HepG2 (cell line): ENCODE results near the gene HINT2. TPM values are rescaled to one million over a fixed set of nuclear protein-coding genes. Genes with fewer than 3 reads are reported as not detected.

Experiments
- ATAC-seq: fragments of 200-7000 bp; cut with Tn5 transposase; 3 replicates; pipeline ENCODE4 v1.9.1; 2020; ENCODE audit warnings: mild to moderate bottlenecking, moderate library complexity
- BruUV-seq: library from RNA; stranded (reverse); fragments of 400-500 nt; replicated peaks from 2 replicates; lab custom pipeline; 2021; lab: Mats Ljungman, UMichigan
- CTCF ChIA-PET: fragments of 300-600 bp; formaldehyde crosslinking; extraction: SDS; loops from one replicate; lab custom pipeline; 2021; ENCODE audit warnings: low total read pairs, inconsistent platforms, low intra/inter-chr PET ratio; lab: Yijun Ruan, JAX
- POLR2A ChIA-PET: fragments of 350-600 bp; sonication (Branson Sonifier 250); formaldehyde crosslinking; loops from one replicate; lab custom pipeline; 2020; ENCODE audit warnings: antibody characterized with exemption, inconsistent platforms; lab: Yijun Ruan, JAX
- DNase-seq: peaks from one replicate; pipeline ENCODE4 v3.0.0-alpha.2; 2015; ENCODE audit warnings: low spot score
- FAIRE-seq: peaks from 3 replicates; lab custom pipeline; 2011; peaks lifted over from hg19 to GRCh38; lab: Jason Lieb, UNC
- H2AFZ ChIP-seq: one replicate; pipeline ENCODE4 v1.6.1; 2011; ENCODE audit warnings: low read length, inconsistent platforms
- H3K27ac ChIP-seq: fragments of 300-600 bp; 3 replicates; pipeline ENCODE4 v1.8.0; 2011; ENCODE audit warnings: mixed run types, mild to moderate bottlenecking, mixed read lengths, low read length, inconsistent platforms; ENCODE audit not compliant: insufficient read depth; ENCODE audit errors: extremely low read length
- H3K27me3 ChIP-seq, 2 experiments: fragments of 200-600 bp in 1 of 2; 2 replicates in 1 of 2; 3 replicates in 1 of 2; pipeline versions ENCODE4 v1.6.0 to v1.8.0; 2011; ENCODE audit warnings: low read length in 2 of 2, mild to moderate bottlenecking in 2 of 2, moderate library complexity in 2 of 2, inconsistent platforms in 1 of 2; ENCODE audit not compliant: insufficient read depth in 2 of 2, control insufficient read depth in 1 of 2
- H3K36me3 ChIP-seq, 2 experiments: fragments of 200-600 bp in 1 of 2; replicated peaks in 1 of 2; 2 replicates in 1 of 2; 3 replicates in 1 of 2; pipeline versions ENCODE4 v1.5.1 to v1.8.0; 2011; ENCODE audit warnings: low read length in 2 of 2, inconsistent platforms in 1 of 2; ENCODE audit not compliant: insufficient read depth in 2 of 2, control insufficient read depth in 1 of 2
- H3K4me1 ChIP-seq: 2 replicates; pipeline ENCODE4 v1.5.1; 2012; ENCODE audit warnings: low read length, inconsistent platforms; ENCODE audit not compliant: insufficient read depth
- H3K4me2 ChIP-seq: 2 replicates; pipeline ENCODE4 v1.6.0; 2011; ENCODE audit warnings: low read depth, low read length, inconsistent platforms
- H3K4me3 ChIP-seq, 3 experiments: fragments of 200-600 bp in 1 of 3; sonication (generic), shearing (Covaris generic) in 1 of 3; replicated peaks in 1 of 3; 2 replicates each; pipeline ENCODE4 v1.5.1; 2011 to 2016; ENCODE audit warnings: low read length in 3 of 3, inconsistent platforms in 2 of 3, low read depth in 2 of 3, mild to moderate bottlenecking in 2 of 3, control low read depth in 1 of 3, mixed read lengths in 1 of 3; ENCODE audit not compliant: insufficient read depth in 1 of 3
- H3K79me2 ChIP-seq: one replicate; pipeline ENCODE4 v1.6.1; 2011; ENCODE audit warnings: low read length, inconsistent platforms; ENCODE audit not compliant: insufficient read depth
- H3K9ac ChIP-seq: 2 replicates; pipeline ENCODE4 v1.6.0; 2011; ENCODE audit warnings: mild to moderate bottlenecking, low read depth, low read length, inconsistent platforms; ENCODE audit not compliant: insufficient read depth
- H3K9me3 ChIP-seq: 2 replicates; pipeline ENCODE4 v1.5.1; 2012; ENCODE audit warnings: mild to moderate bottlenecking, low read length
- H4K20me1 ChIP-seq: 2 replicates; pipeline ENCODE4 v1.6.0; 2011; ENCODE audit warnings: inconsistent platforms, mild to moderate bottlenecking, low read length, moderate library complexity; ENCODE audit not compliant: insufficient read depth
- AGO2 ChIP-seq: fragments of 200-400 bp; formaldehyde crosslinking; optimal IDR thresholded peaks from 2 replicates; pipeline ENCODE3; 2017; ENCODE audit warnings: mild to moderate bottlenecking, low read depth, low read length, moderate library complexity
- IRF9 ChIP-seq: sonication (generic); formaldehyde crosslinking; IDR thresholded peaks from 2 replicates; pipeline ENCODE4 v1.8.0; 2022; ENCODE audit warnings: missing genetic modification reagents, mild to moderate bottlenecking, borderline replicate concordance
- RERE ChIP-seq: IDR thresholded peaks from 2 replicates; pipeline ENCODE4 v1.6.1; 2016; ENCODE audit warnings: low read depth, missing genetic modification reagents, missing compliant biosample characterization
- ZNF333 ChIP-seq: sonication (generic); formaldehyde crosslinking; IDR thresholded peaks from 2 replicates; pipeline ENCODE4 v1.4.0; 2020; ENCODE audit warnings: mild to moderate bottlenecking, missing genetic modification reagents, borderline replicate concordance
- WGBS: methylation state at CpG from one replicate; pipeline ENCODE4 v1.1.6; 2017; ENCODE audit warnings: low lambda C conversion rate; 5-methylcytosine and 5-hydroxymethylcytosine counted together
- in situ Hi-C: cut with HindIII; loops from 2 replicates; pipeline ENCODE4 v1.10.0; 2017; ENCODE audit warnings: low pct_unique_long_range_greater_than_20kb; ENCODE audit not compliant: extremely low pct_ligation_motif_present
- intact Hi-C: fragments of 100-400 bp; cut with micrococcal nuclease; formaldehyde crosslinking; loops from one replicate; pipeline ENCODE4 v1.10.0; 2022; ENCODE audit not compliant: unreplicated experiment
- polyA plus RNA-seq, 8 experiments: library from polyadenylated mRNA; depleted of rRNA in 3 of 8; stranded (reverse) in 7 of 8; unstranded in 1 of 8; fragments of >200 nt; fragmentation: Illumina TruSeq in 4 of 8; extraction: Trizol in 4 of 8; gene quantifications; 2 replicates each; pipeline versions ENCODE4 v1.2.1 to v1.2.3, GENCODE V29; 2011 to 2016; ENCODE audit warnings: low read depth in 4 of 8, missing spikeins in 1 of 8, mixed read lengths in 1 of 8; ENCODE audit not compliant: insufficient read depth in 1 of 8
- total RNA-seq, 5 experiments: library from RNA; depleted of rRNA; stranded (reverse); fragments of >200 nt; fragmentation: Illumina TruSeq; extraction: Trizol; gene quantifications; 2 replicates each; pipeline ENCODE4 v1.2.3, GENCODE V29; 2016; ENCODE audit warnings: low read depth in 1 of 5

Gene HINT2
- total and polyA plus RNA-seq, 2 of the 13 experiments (the other 11 are each of a cell fraction or from before 2014, with no cell fraction given), result 37.9 to 56.2 TPM

GRCh38 chr9:35792024-35792813 lies 22.6 kb downstream of the HINT2 start:
- FAIRE-seq, result no peak
- Histone ChIP-seq H2AFZ (no peak overlapping the region), H3K79me2 (no peaks in the 10 kb centered on the region), H3K4me3 (no peak overlapping the region), H3K4me1 (no peaks in the 10 kb centered on the region; the same call in 1 of the 2 replicates), H3K27ac (no peak overlapping the region), H3K9me3 (no peaks in the 10 kb centered on the region), H4K20me1 (no peaks in the 10 kb centered on the region), H3K4me2 (no peak overlapping the region), H3K27me3 (no peaks in the 10 kb centered on the region), H3K36me3 (peaks cover 1 to 6% of the 10 kb centered on the region in 2 experiments; a peak in 3 of 5 replicates), H3K9ac (no peak overlapping the region)
- POLR2A ChIA-PET, result no interaction called here
- in situ Hi-C loops, result no loop called here
- intact Hi-C loops, result no loop called here
- WGBS, result 96% methylated on average over 24 of the region's 34 CpGs
- CTCF ChIA-PET, result interaction anchor here (2.4 kb wide), 1 partner anchor 33 kb away, joined by 12 read pairs; no protein-coding TSS in a partner anchor
- no peak for ATAC-seq
- peak; percentile 21 for TF ChIP-seq AGO2
- no peak for TF ChIP-seq IRF9 (CRISPR knock-in tag)
- no peak for DNase-seq
- no TSS peak for BruUV-seq

- peaks cover 1 to 6% of the 10 kb centered on the region in 2 experiments; a peak in 3 of 5 replicates for H3K36me3 ChIP-seq
- 96% methylated on average over 64 of the region's 64 CpGs for WGBS
- intact Hi-C loops, result loop anchor here (2.0 kb wide), 2 partner anchors 35 to 91 kb away; no protein-coding TSS in a partner anchor
- ChIA-PET CTCF (interaction anchor here (2.4 kb wide), 1 partner anchor 34 kb away, joined by 12 read pairs; no protein-coding TSS in a partner anchor), POLR2A (no interaction called here)
- no peaks in the 10 kb centered on the region for H3K9me3 ChIP-seq
- H3K4me3 ChIP-seq, result no peak within 1 kb of the TSS
- no peaks in the 10 kb centered on the region for H3K79me2 ChIP-seq
- BruUV-seq, result no TSS peak
- no peak within 1 kb of the TSS for H3K4me2 ChIP-seq
- DNase-seq (no peak), ATAC-seq (no peak), FAIRE-seq (no peak)
- H3K4me1 ChIP-seq, result no peaks in the 10 kb centered on the region; the same call in 1 of the 2 replicates
- no peak within 1 kb of the TSS for H3K9ac ChIP-seq
- H3K27me3 ChIP-seq, result no peaks in the 10 kb centered on the region
- no peak within 1 kb of the TSS for H2AFZ ChIP-seq
- no peaks in the 10 kb centered on the region for H4K20me1 ChIP-seq
- in situ Hi-C loops, result no loop called here
- no peak within 1 kb of the TSS for H3K27ac ChIP-seq
- TF ChIP-seq RERE (CRISPR knock-in tag) (no peak), ZNF333 (CRISPR knock-in tag) (no peak)
Observed at GRCh38 chr9:35791297-35791921, 23.4 kb downstream of the HINT2 start, which contains the start of gene NPR2. NPR2 (plus strand) TSS chr9:35791591; CDS start chr9:35792409, 818 bp downstream.
